GM18870 (cell line): ENCODE measurements around the gene GABRG3.
A peak's percentile ranks its signal among the peaks of the same experiment; 100 is the strongest.
"Not testable (repeated sequence)": the region's sequence is repeated elsewhere in the genome, so short reads cannot be mapped to it uniquely, and the experiment has no call there.

Source experiments
- ATAC-seq: cut with Tn5 transposase; IDR thresholded peaks from one replicate; pipeline ENCODE4 v1.9.1; 2021; ENCODE audit warnings: moderate library complexity; ENCODE audit not compliant: unreplicated experiment

GABRG3 gene

GRCh38 chr15:26985050-26985449, 14.1 kb downstream of the GABRG3 start:
- ATAC-seq: no peak

- ATAC-seq: no peak
These were observed 25.3 kb downstream of the GABRG3 start for GRCh38 chr15:26996250-26996649.

GRCh38 chr15:27003003-27003402, 32.0 kb downstream of the GABRG3 start:
- ATAC-seq: not testable (repeated sequence)

- not testable (repeated sequence) for ATAC-seq
These were observed 33.2 kb downstream of the GABRG3 start for GRCh38 chr15:27004226-27004625.

- peak; percentile 53 for ATAC-seq
These were observed 46.3 kb downstream of the GABRG3 start for GRCh38 chr15:27017168-27017809.

GRCh38 chr15:27019687-27020086, 48.7 kb downstream of the GABRG3 start:
- ATAC-seq: no peak

- ATAC-seq: no peak
These were observed 54.5 kb downstream of the GABRG3 start for GRCh38 chr15:27025481-27025966.

GRCh38 chr15:27027229-27027628, 56.2 kb downstream of the GABRG3 start:
- ATAC-seq: no peak

- ATAC-seq: no peak
These were observed 58.0 kb downstream of the GABRG3 start for GRCh38 chr15:27028858-27029477.

- no peak for ATAC-seq
These were observed 65.2 kb downstream of the GABRG3 start for GRCh38 chr15:27036210-27036609.

GRCh38 chr15:27037501-27037900, 66.5 kb downstream of the GABRG3 start:
- ATAC-seq: no peak

GRCh38 chr15:27039152-27039551, 68.2 kb downstream of the GABRG3 start:
- ATAC-seq: no peak

GRCh38 chr15:27042230-27042629, 71.2 kb downstream of the GABRG3 start:
- no peak for ATAC-seq

GRCh38 chr15:27042646-27043045, 71.7 kb downstream of the GABRG3 start:
- no peak for ATAC-seq

GRCh38 chr15:27043770-27044169, 72.8 kb downstream of the GABRG3 start:
- ATAC-seq: no peak

GRCh38 chr15:27045796-27046195, 74.8 kb downstream of the GABRG3 start:
- no peak for ATAC-seq

- ATAC-seq: no peak
These were observed 75.9 kb downstream of the GABRG3 start for GRCh38 chr15:27046880-27047279.

GRCh38 chr15:27050163-27050562, 79.2 kb downstream of the GABRG3 start:
- no peak for ATAC-seq

- ATAC-seq: no peak
These were observed 83.4 kb downstream of the GABRG3 start for GRCh38 chr15:27054426-27054825.

- ATAC-seq: no peak
These were observed 87.1 kb downstream of the GABRG3 start for GRCh38 chr15:27057904-27058645.

- no peak for ATAC-seq
These were observed 88.0 kb downstream of the GABRG3 start for GRCh38 chr15:27058939-27059338.

- ATAC-seq: no peak
These were observed 88.7 kb downstream of the GABRG3 start for GRCh38 chr15:27059610-27060202.
